ENCODE data around the gene RET. TPM values are rescaled to one million over a fixed set of nuclear protein-coding genes. Genes with fewer than 3 reads are reported as not detected.
"Not testable (repeated sequence)": the region's sequence is repeated elsewhere in the genome, so short reads cannot be mapped to it uniquely, and the experiment has no call there.

The RET gene
- total and polyA plus RNA-seq, 4 donors, result 0.31 to 1.3 (median 0.77) TPM

- WGBS, 2 donors, result 24 to 35% methylated on average over 3 of the region's 3 CpGs
- no peak for ATAC-seq (ENCODE audit: insufficient read depth, low FRiP score)
- H3K36me3 ChIP-seq (ENCODE audit: control insufficient read depth in 4 of 4, insufficient read depth in 4 of 4, low read length in 4 of 4), result no peaks in the 10 kb centered on the region
These were observed 15.0 kb downstream of the RET start for GRCh38 chr10:43091846-43092245.

DNA sequence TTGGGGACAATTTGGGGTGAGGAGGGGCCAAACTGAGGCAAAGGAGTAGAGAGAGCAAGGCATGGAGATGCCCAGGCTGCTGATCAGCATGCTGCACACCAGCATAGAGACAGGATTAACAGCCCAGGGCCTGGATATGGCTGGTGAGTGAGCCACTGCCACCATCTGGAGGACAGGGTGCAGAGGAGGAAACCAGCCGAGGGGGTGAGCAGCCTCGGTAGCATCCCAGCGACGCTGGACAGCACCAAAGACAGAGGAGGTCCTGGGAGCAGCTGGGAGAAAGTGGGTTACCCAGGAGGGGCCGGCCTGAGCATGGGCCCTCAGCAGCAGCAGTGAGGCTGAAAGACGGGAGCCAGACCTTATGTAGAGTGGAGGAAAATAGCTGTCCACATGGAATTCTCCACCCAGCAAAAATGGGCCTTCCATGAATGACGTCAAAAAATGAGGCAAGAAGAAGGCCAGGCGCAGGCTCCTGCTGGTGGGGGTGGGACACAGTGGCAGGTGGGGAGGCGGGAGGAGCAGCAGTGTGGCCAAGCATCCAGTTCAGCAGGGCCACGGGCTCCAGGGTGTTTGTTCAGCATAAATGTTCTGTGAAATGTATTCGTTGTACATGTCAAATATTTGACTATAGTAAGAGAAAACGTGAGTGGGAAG lies 16.7 kb downstream of the RET start:
- Histone ChIP-seq H3K9ac (ENCODE audit: insufficient read depth in 1 of 2, low read length in 2 of 2) (no peak overlapping the region), H3K9me3 (ENCODE audit: control insufficient read depth in 4 of 4, insufficient read depth in 3 of 4, low read length in 3 of 4) (no peaks in the 10 kb centered on the region), H3K4me3 (no peak overlapping the region), H3K27ac (ENCODE audit: low read depth in 1 of 2, low read length in 1 of 2) (no peak overlapping the region), H3K27me3 (ENCODE audit: control insufficient read depth in 3 of 3, insufficient read depth in 3 of 3, low read length in 2 of 3) (no peaks in the 10 kb centered on the region), H3K4me1 (ENCODE audit: control insufficient read depth in 5 of 5, insufficient read depth in 5 of 5, low read length in 5 of 5) (peaks cover 0 to 3% (median 0%) of the 10 kb centered on the region in 5 donors), H3K36me3 (ENCODE audit: control insufficient read depth in 4 of 4, insufficient read depth in 4 of 4, low read length in 4 of 4) (no peaks in the 10 kb centered on the region)
- ATAC-seq (ENCODE audit: insufficient read depth, low FRiP score) (no peak), DNase-seq (peak; percentile 34 to 61 (median 49))
- 40 to 44% methylated on average over 12 of the region's 12 CpGs for WGBS, 2 donors
- TF ChIP-seq CTCF (IDR thresholded peaks at IDR 0.05; ENCODE audit: control extremely low read depth, extremely low read depth), result no peak

More at GRCh38 chr10:43091846-43092245, 15.0 kb downstream of the RET start:
- no peak for TF ChIP-seq CTCF (IDR thresholded peaks at IDR 0.05; ENCODE audit: control extremely low read depth, extremely low read depth)
- Histone ChIP-seq H3K4me1 (ENCODE audit: control insufficient read depth in 5 of 5, insufficient read depth in 5 of 5, low read length in 5 of 5) (peaks cover 0 to 3% (median 0%) of the 10 kb centered on the region in 5 donors), H3K4me3 (no peak overlapping the region), H3K9me3 (ENCODE audit: control insufficient read depth in 4 of 4, insufficient read depth in 3 of 4, low read length in 3 of 4) (no peaks in the 10 kb centered on the region), H3K27ac (ENCODE audit: low read depth in 1 of 2, low read length in 1 of 2) (no peak overlapping the region), H3K9ac (ENCODE audit: insufficient read depth in 1 of 2, low read length in 2 of 2) (no peak overlapping the region), H3K27me3 (ENCODE audit: control insufficient read depth in 3 of 3, insufficient read depth in 3 of 3, low read length in 2 of 3) (peaks cover 0 to 4% (median 0%) of the 10 kb centered on the region in 3 donors)
- no peak for DNase-seq

GRCh38 chr10:43094085-43094484 lies 17.2 kb downstream of the RET start:
- DNase-seq, result no peak
- ATAC-seq (ENCODE audit: insufficient read depth, low FRiP score), result no peak
- Histone ChIP-seq H3K4me1 (ENCODE audit: control insufficient read depth in 5 of 5, insufficient read depth in 5 of 5, low read length in 5 of 5) (peaks cover 0 to 3% (median 0%) of the 10 kb centered on the region in 5 donors), H3K36me3 (ENCODE audit: control insufficient read depth in 4 of 4, insufficient read depth in 4 of 4, low read length in 4 of 4) (no peaks in the 10 kb centered on the region), H3K4me3 (no peak overlapping the region), H3K27me3 (ENCODE audit: control insufficient read depth in 3 of 3, insufficient read depth in 3 of 3, low read length in 2 of 3) (no peaks in the 10 kb centered on the region), H3K9me3 (ENCODE audit: control insufficient read depth in 4 of 4, insufficient read depth in 3 of 4, low read length in 3 of 4) (no peaks in the 10 kb centered on the region), H3K27ac (ENCODE audit: low read depth in 1 of 2, low read length in 1 of 2) (no peak overlapping the region), H3K9ac (ENCODE audit: insufficient read depth in 1 of 2, low read length in 2 of 2) (no peak overlapping the region)
- WGBS, 2 donors, result 72 to 85% methylated on average over 9 of the region's 9 CpGs
- TF ChIP-seq CTCF (IDR thresholded peaks at IDR 0.05; ENCODE audit: control extremely low read depth, extremely low read depth), result no peak

GRCh38 chr10:43099339-43099738 lies 22.5 kb downstream of the RET start:
- H3K4me3 ChIP-seq; DNase-seq; H3K4me1 ChIP-seq (ENCODE audit: control insufficient read depth in 5 of 5, insufficient read depth in 5 of 5, low read length in 5 of 5); H3K36me3 ChIP-seq (ENCODE audit: control insufficient read depth in 4 of 4, insufficient read depth in 4 of 4, low read length in 4 of 4); ATAC-seq (ENCODE audit: insufficient read depth, low FRiP score); H3K27ac ChIP-seq (ENCODE audit: low read depth in 1 of 2, low read length in 1 of 2); H3K9me3 ChIP-seq (ENCODE audit: control insufficient read depth in 4 of 4, insufficient read depth in 3 of 4, low read length in 3 of 4); H3K9ac ChIP-seq (ENCODE audit: insufficient read depth in 1 of 2, low read length in 2 of 2): not testable (repeated sequence)
- peaks cover 0 to 11% (median 0%) of the 10 kb centered on the region in 3 donors for H3K27me3 ChIP-seq (ENCODE audit: control insufficient read depth in 3 of 3, insufficient read depth in 3 of 3, low read length in 2 of 3)
- 77 to 84% methylated on average over 6 of the region's 6 CpGs for WGBS, 2 donors
